Renal cortex interstitium (tissue), 11 donors: ENCODE results near the gene POC1B. TPM values are rescaled to one million over a fixed set of nuclear protein-coding genes. Genes with fewer than 3 reads are reported as not detected.
"Not testable (repeated sequence)": the region's sequence is repeated elsewhere in the genome, so short reads cannot be mapped to it uniquely, and the experiment has no call there.

Source experiments
- DNase-seq, 11 donors: peaks; one replicate each; pipeline ENCODE4 v3.0.0-alpha.2; 2013; ENCODE audit warnings: low read depth in 9 of 11, low spot score in 4 of 11; ENCODE audit errors: extremely low read depth in 1 of 11
- polyA plus RNA-seq, 3 donors: library from polyadenylated mRNA; unstranded; fragments of 120-200 nt; gene quantifications; one replicate each; pipeline ENCODE4 v1.2.1, GENCODE V29; 2013; ENCODE audit not compliant: insufficient read length in 3 of 3

POC1B gene
- polyA plus RNA-seq, 3 donors: 16.9 to 24.3 (median 23.3) TPM

- no peak for DNase-seq
Measured at GRCh38 chr12:89475203-89475990, 50.5 kb downstream of the POC1B start.

- no peak for DNase-seq
Measured at GRCh38 chr12:89474615-89475014, 51.2 kb downstream of the POC1B start.

- no peak for DNase-seq
Measured at GRCh38 chr12:89472508-89472907, 53.3 kb downstream of the POC1B start.

- peak in 3 of 11 donors; percentile 39 to 43 (median 41) for DNase-seq
Measured at GRCh38 chr12:89470741-89471509, 54.9 kb downstream of the POC1B start.

DNA sequence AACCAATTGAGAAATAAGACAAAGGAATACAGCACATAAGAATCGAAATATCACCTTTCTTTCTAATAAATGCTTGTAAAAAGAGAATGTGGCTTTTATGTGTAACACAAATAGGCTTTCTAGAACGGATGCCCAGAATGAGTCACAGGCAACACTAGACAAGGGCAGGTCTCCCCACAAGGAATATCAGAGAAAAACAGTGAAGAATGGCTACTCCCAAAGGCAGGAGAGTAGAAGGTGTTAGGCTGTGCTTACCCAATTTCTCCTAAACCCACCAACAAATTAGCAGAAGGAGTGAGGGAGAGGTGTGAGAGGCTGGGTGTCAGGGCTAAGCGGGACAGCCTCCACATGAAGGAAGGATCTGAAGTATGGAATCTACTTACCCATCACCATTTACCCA, 56.5 kb downstream of the POC1B start:
- no peak for DNase-seq

DNA sequence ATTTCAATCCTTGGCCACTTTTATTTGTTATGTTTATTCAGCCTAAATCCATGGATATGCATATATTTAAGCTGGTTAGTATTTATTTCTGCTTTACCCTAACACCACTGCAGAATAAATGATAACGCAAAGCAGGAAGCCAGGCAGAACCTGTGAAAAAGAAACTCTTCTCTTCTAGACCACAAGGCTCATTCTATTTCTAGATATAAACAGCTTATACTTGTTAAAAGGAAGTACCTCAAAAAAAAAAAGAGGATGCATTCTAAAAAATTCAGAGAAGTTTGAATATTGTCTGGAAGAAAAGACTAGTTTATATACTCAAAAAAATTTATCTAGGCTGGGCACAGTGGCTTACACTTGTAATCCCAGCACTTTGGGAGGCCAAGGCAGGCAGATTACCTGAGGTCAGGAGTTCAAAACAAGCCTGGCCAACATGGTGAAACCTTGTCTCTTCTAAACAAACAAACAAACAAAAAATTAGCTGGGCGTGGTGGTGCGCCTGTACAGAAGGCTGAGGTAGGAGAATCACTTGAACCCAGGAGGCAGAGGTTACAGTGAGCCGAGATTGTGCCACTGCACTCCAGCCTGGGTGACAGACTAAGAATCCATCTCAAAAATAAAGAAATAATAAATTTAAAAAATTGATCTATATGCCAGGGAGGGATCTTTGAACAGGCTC, 57.1 kb downstream of the POC1B start:
- DNase-seq: no peak

DNA sequence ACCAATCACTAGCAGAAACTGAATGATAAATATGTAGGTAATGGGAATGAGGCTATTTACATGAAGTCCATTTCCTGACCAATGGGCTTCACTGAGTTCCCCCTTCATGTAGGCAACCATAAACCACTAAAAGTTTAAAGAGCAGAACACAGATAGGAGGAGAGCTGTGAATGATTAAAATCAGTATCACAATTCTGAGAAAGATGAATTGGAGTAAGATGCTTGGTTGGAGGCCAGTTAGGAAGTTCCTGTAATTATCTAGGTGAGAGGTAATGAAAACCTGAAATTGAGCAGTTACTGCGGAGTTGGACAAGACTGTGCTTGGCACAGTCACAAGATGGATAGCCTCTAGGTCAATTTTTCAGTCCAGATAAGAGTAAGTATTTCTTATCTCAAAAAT, 57.8 kb downstream of the POC1B start:
- no peak for DNase-seq

- DNase-seq: no peak
Measured at GRCh38 chr12:89464974-89465592, 60.8 kb downstream of the POC1B start.

GRCh38 chr12:89461649-89462612, 63.9 kb downstream of the POC1B start:
- DNase-seq: peak in 5 of 11 donors; percentile 31 to 66 (median 46)

DNA sequence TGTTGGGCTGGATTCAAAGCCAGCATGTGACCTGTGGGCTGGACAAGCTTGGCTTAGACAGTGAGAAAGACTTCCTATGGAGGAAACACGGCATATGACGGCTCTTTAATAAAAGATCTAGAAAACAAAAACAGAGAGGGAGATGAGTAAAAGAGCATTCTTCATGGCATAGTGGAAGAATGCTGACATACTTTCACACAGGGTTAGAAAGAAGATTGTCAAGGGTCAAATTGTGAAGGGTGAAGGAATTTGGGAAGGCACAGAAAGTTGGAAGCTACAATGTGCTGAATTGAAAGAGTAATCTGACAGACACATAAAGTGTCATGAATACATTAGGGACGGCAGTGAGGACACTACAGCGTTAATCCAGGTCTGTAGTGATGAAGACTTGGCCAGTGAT, 64.7 kb downstream of the POC1B start:
- no peak for DNase-seq

- DNase-seq: not testable (repeated sequence)
Measured at GRCh38 chr12:89459279-89459678, 66.6 kb downstream of the POC1B start.

DNA sequence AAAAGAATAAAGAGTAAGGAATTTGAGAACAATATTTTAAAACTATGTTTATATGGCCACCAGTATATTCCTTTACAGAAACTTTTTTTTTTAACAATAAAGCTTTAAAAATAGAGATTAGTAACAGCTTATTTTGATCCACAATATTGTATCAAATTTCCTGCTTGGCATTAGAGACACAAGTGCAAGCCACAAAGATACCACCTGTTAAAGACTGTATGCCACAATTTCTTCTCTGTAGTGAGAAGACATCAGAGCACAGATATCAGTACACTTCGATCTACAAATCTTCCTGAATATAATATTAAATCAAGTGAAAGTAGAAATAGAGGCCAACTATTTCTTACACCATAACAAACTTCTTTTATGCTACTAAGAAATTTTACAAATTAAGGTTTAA, 69.3 kb downstream of the POC1B start:
- no peak for DNase-seq

DNA sequence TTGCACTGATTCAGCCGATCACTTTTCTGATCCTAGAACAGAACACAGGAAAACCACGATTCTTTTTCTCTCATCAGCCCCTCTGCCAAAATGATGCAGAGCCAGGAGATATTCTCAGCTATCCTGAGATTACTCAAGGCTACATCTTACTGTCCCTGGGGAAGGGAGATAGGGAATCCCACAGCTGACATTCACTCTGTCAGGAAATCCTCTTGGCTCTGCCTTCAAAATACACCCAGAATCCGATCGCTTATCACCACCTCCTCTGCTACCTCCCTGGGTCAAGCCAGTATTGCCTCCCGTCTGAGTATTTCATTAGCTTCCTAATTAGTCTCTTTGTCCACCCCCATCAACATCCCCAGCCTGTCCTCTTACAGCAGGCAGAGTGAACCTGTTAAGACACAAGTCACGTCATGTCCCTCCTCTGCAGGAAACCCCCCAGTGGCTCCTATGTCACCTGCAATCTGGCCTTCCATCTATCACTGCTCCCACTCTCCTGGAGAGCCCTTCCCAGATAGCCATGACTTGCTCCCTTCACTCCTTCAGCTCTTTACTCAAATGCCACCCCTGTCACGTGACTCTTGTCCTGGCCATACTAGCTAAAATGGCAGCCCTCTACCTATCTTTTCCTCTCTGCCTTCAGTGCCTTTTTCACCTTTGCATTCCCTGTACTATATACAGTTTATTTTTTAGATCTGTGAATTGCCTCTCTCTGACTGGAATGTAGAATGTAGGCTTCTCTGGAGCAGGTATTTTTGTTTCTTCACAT, 71.6 kb downstream of the POC1B start:
- DNase-seq: no peak

GRCh38 chr12:89453121-89453978, 72.5 kb downstream of the POC1B start:
- DNase-seq: no peak

DNA sequence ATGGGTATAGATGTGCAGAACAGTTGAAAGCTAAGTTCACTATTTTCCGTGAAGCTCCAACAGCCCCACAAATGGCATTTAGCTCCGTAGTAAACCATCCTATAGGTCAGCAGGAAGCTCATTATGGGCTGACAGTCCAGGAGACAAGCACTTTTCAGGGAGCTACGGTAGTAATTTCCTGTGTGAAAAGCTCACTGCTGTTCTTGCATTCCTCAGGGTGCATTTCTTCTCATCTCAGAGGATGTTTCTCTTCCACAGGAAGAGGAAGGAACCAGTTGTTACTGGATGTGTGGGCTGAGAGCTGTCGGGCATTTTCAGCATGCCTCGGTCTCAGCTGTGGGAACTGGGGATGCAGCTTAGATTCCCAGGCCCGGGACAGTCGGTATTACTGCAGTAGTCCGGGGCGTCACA, 74.0 kb downstream of the POC1B start:
- DNase-seq: peak in 1 of 11 donors; percentile 35

DNA sequence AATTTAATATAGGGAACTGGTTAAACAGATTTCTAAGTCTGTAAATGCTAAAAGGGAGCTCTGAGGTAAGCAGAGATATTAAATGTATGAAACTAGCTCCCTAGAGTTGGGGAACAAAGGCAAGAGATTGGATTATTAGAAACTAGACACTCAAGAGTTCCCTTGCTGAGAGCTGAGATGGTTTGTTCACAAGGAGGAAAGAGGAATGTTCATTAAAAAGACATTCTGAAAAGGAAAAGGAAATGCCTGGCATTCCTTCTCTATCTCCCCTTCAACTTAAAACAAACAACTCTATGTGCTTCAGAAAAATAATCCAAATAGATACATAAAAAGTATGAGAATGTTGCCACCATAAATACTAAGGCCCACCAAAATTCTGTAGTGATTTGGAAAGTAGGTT, 74.9 kb downstream of the POC1B start:
- no peak for DNase-seq

DNA sequence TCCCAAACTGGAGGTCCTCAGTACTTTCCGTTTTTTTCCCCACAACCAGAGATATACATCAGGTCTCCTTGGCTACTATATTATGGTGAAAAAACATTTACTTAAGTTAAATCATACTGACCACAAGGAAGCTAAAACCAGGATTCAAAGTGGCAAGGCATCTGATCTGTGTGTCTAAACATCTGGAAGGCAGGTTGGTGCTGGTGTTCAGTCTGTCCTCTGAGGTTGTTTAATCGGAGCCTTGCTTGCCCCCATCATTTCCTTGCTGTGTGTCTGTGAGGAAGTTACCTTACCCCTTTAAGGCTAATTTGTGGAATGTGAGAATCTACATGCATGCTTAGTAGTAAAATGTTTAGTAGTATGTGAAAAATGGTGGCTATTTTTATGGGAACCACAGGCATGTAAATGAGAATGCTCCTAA, 76.9 kb downstream of the POC1B start:
- no peak for DNase-seq
